GM20000 (cell line): Measurements from ENCODE around the gene ZDHHC1.

Source experiments
- DNase-seq: peaks from one replicate; pipeline ENCODE4 v3.0.0; 2012; ENCODE audit warnings: low spot score
- TF ChIP-seq, protein P1 (sequence below): IDR thresholded peaks from 2 replicates; pipeline ENCODE4 v1.5.1; 2012; ENCODE audit warnings: mild to moderate bottlenecking, control low read depth; ENCODE audit errors: extremely low read depth, missing control alignments

Gene ZDHHC1

DNA sequence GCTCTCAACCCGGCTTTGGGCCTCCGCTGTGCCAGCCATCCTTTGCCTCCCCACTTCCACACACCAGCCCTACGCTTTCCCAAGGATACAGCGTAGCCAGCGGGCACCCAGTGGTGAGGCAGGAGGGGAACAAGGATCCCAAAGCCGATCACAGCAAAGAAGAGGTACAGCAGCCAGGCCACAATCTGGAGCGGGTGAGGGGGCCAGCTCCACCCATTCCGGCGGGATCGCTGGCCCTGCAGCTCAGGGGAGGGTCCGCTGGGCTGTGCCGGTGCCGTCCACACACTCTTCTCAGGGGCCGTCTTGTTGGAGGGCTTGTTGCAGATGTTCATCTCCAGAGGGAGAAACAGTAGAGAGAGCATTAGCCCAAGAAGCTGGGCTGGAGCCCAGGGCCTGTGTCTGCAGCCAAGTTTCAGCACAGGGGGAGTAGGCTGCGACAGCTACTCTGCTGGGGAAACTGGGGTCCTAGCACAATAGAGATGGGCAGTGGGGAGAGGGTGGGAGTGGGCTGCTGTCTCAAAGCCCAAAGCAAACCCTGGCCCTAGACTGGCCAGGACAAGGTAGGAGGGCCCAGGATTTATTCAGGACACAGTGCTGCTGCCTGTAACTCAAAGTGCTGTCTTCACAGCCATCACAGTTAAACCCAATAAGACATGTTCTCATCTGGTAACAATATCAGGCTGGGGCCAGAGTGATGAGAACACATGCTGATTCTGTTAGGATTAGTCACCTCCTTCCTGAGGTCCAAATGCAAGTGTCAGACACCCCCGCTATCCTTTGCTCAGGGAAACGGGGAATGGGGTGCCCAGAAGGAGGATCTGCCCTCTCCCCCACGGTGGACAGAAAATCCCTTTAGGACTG lies 9.9 kb downstream of the ZDHHC1 start:
- no peak for DNase-seq
- TF ChIP-seq, protein P1, sequence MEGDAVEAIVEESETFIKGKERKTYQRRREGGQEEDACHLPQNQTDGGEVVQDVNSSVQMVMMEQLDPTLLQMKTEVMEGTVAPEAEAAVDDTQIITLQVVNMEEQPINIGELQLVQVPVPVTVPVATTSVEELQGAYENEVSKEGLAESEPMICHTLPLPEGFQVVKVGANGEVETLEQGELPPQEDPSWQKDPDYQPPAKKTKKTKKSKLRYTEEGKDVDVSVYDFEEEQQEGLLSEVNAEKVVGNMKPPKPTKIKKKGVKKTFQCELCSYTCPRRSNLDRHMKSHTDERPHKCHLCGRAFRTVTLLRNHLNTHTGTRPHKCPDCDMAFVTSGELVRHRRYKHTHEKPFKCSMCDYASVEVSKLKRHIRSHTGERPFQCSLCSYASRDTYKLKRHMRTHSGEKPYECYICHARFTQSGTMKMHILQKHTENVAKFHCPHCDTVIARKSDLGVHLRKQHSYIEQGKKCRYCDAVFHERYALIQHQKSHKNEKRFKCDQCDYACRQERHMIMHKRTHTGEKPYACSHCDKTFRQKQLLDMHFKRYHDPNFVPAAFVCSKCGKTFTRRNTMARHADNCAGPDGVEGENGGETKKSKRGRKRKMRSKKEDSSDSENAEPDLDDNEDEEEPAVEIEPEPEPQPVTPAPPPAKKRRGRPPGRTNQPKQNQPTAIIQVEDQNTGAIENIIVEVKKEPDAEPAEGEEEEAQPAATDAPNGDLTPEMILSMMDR, result no peak

DNA sequence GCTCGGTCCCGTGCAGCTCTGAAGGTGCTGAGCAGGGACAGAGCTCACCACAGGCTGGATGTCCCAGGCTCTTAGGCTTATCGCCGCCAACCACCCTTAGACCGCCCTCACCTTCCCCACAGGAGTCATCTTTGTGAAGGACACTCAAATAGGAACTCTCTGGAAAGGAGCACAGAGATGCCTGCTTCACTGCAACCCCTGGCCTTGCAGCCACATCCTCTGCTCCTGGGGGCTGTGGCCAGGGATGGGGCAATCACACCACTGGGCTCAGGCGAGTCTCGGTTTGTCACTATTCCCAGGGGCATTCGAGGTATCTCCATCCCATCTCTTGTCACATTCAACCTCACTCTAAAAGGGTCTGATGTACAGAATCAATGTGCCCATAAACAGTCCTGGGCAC lies 10.9 kb downstream of the ZDHHC1 start:
- no peak for DNase-seq
- TF ChIP-seq, protein P1, result no peak

DNA sequence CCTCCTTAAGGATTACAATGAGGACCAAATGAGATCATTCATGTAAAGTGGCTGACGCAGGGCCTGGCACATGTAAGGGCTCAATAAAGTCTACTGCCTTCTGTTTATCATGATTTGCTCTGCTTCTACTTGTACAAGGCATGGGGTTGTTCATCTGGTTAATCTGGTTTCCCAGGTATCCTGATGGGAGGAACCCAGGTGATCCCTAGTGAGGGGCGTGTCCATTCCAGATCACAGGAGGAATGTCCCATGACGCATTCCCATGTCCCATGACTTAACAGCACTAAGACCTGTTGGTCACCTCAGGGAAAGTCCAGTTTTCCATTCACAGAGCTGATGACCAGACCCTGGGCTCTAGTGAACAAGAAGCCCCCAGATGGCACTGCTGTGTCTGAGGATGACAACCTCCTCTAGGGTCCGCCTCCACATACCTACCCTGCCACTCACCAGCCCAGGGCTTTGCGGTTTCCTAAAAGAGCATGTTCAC lies 11.5 kb downstream of the ZDHHC1 start:
- TF ChIP-seq, protein P1, result no peak
- DNase-seq, result no peak

DNA sequence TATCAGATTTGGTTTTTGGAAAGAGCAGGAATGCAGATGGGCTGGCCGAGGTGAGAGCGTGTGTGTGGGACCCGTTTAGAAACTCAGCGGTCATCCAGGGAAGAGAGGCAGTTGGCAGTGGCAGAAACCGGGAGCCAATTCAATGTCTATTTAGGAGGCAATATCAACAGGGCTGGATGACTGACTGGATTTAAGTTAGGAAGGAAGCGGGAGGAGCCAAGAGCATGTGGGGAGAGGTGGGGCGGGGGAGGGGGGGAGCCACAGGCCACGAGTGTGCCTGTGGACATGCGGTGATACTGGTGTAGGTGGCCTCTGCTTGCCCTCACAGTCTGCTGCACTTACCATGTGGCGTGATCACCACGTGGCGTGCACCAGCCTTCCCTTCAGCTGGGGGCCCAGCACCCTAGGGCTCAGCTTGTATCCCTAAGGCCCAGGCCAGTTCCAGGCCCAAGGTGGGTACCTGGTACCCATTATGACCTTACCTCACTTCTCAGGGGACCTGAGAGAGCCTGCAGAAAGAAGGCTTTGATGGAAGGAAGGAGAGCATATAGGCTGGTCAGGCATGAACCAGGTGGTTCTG lies 12.2 kb downstream of the ZDHHC1 start:
- DNase-seq, result no peak
- TF ChIP-seq, protein P1, result no peak

DNA sequence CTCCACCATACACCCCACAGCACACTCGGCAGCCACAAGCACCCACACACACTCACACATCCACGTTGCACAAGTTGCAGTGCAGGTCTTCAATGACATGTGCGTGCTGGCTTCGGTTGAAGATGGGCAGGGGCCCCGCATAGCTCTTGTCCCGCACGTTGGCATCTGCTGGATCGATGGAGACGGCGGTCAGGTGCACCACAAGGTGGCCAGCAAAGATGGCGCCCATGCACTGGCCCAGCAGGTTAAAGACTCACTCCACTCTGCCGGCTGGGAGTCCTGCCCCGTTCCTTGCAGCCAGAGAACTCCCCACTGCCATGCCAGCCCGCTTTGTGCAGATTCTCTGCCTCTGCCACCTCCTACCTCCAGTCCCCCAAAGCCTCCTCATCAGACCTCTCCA lies 15.4 kb downstream of the ZDHHC1 start:
- no peak for DNase-seq
- TF ChIP-seq, protein P1, result no peak

DNA sequence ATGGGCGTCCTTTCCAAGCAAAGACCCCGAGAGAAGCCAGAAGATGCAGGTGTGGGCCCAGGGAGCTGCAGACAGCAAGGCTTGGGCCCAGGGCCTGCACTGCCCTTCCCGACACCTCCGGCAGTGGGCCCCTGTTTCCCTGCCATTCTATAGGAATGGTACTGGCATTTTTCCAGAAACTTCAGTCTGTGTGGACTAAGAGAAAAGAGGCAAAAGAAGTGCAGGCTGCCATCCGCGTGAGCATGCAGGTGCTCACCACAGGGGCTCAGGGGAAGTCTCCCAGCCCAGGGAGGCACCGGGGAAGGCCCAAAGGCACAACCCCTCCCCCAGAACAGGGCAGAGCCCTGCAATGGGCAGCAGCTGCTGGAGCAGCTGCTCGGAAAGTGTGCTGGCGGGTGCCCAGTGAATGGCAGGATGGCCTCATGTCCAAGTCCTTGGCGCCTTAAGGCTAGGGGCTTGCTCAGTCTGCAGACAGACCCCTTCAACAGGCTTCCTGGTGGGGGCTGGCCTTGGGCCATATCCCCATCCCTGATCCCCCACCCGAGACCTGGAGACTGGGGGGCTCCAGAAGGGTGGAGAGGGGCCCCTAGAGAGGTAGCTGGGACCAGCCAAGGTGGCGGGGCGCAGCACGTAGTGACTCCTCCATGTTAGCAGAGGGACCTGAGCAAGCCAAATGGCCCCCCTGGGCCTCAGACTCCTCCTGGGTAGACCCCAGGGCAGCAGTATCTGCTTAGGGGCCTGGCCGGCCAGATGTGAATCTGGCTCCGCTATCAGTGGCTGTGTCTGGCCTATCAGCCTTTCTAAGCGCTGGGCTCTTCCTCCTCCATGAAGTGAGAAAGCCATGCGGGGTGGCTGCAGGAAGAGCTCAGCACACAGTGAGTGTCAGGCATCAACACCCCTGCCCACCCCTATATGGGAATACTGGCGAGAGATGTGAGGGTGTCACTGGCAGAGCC lies 16.2 kb downstream of the ZDHHC1 start:
- TF ChIP-seq, protein P1, result no peak
- peak; percentile 23 for DNase-seq

DNA sequence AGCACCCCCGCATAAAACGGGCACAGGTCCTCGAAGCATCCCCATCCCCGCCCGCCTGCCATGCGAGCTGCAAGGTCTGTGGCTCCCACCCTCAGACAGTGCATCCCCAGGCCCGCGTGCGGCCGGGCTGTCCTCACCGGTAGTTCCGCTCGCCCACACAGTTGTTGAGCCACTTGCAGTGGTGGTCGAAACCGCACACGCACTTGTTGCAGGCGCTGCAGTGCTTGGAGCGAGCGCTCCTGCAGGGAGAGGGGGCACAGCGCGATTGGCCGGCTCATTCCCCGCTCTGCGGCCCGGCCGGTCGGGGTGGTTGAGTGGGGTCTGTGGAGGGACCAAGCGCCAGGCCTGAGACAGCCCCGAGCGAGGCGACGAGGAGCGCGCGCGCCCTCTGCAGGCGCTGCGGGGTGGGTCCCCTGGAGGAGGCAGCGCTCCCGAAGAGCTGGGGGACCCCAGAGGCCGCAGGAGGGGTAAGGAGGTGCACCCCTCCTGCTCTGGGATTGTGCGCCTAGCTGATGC lies 17.0 kb downstream of the ZDHHC1 start:
- TF ChIP-seq, protein P1, result peak; percentile 91
- peak; percentile 88 for DNase-seq
